ENCODE measurements around the gene APOBEC3B.

GRCh38 chr22:39016592-39016991 is 34.4 kb downstream of the APOBEC3B start:
- TF ChIP-seq EZH2 (IDR thresholded peaks at IDR 0.05; ENCODE audit: low read depth, low read length, severe bottlenecking) (no peak), CTCF (IDR thresholded peaks at IDR 0.05; ENCODE audit: control extremely low read depth in 1 of 3, insufficient read depth in 1 of 3, low read depth in 1 of 3, low read length in 3 of 3) (no peak), POLR2A (IDR thresholded peaks at IDR 0.05; ENCODE audit: control extremely low read depth in 1 of 2, low read depth in 2 of 2, low read length in 2 of 2) (no peak), MAX (IDR thresholded peaks at IDR 0.05) (no peak), RAD21 (IDR thresholded peaks at IDR 0.05 in 1 of 2, conservative IDR thresholded peaks at IDR 0.05 in 1 of 2; ENCODE audit: low read depth in 2 of 2, low read length in 2 of 2) (no peak), ATF3 (IDR thresholded peaks at IDR 0.05; ENCODE audit: insufficient read depth, low read depth, low read length) (no peak), SRF (IDR thresholded peaks at IDR 0.05; ENCODE audit: low read depth, low read length) (no peak), CEBPB (IDR thresholded peaks at IDR 0.05; ENCODE audit: low read depth, low read length) (no peak), TAF7 (optimal IDR thresholded peaks at IDR 0.05; ENCODE audit: borderline replicate concordance, low read depth, low read length) (no peak), ASH2L (IDR thresholded peaks at IDR 0.05; ENCODE audit: low read length) (no peak), POLR2AphosphoS5 (IDR thresholded peaks at IDR 0.05; ENCODE audit: low read depth, low read length) (no peak), RFX5 (IDR thresholded peaks at IDR 0.05; ENCODE audit: borderline replicate concordance, low read depth, low read length) (no peak)
